Measurements from ENCODE around the gene PITX2. TPM values are rescaled to one million over a fixed set of nuclear protein-coding genes. Genes with fewer than 3 reads are reported as not detected.

PITX2 gene
- total and polyA plus RNA-seq, 2 of the 8 experiments (the other 6 are each of a cell fraction or from before 2014, with no cell fraction given) = 0.09 to 0.67 TPM

DNA sequence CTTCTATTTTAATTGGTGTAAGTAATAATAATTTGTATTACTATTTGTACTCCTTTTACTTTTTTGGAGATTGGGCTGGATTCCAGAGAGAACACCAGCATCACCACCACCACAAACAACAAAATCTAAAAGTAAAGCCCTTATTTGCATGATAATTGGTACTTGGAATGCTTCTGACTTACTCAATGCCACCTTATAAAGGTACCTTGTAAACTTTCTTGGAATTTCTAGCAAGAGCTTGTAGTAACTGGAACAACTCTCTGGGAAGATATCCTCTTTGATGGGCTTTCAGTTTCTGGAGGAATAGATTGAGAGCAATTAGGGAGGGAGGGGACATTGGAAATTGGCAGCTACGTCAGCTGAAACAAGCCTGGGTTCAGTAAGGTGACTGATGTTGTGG lies 20.2 kb upstream of the PITX2 start (continued):
- TF ChIP-seq CHD7 (IDR thresholded peaks at IDR 0.05; ENCODE audit: insufficient replicate concordance, low read length) = no peak
- no peak for TF ChIP-seq BACH1 (IDR thresholded peaks at IDR 0.05; ENCODE audit: low read length)
- peak; percentile 41; the same call in 1 of the 2 replicates for TF ChIP-seq TEAD4 (IDR thresholded peaks at IDR 0.05; ENCODE audit: low read depth, low read length)
